Right lobe of liver (tissue), 6 donors: ENCODE results near the gene CACNA1B. TPM values are rescaled to one million over a fixed set of nuclear protein-coding genes. Genes with fewer than 3 reads are reported as not detected.
"Not testable (repeated sequence)": the region's sequence is repeated elsewhere in the genome, so short reads cannot be mapped to it uniquely, and the experiment has no call there.

Source experiments
- ATAC-seq, 4 donors: fragments of 200-7000 bp; cut with Tn5 transposase; one replicate each; pipeline ENCODE4 v1.9.1; 2020; ENCODE audit warnings: mild to moderate bottlenecking in 4 of 4, moderate library complexity in 4 of 4
- DNase-seq, 3 donors: peaks; one replicate each; pipeline ENCODE4 v3.0.0-alpha.2; 2020
- H3K27ac ChIP-seq, 3 donors: fragments of 200-600 bp; one replicate each; pipeline ENCODE4 v1.8.0; 2022
- H3K27me3 ChIP-seq, 2 donors: fragments of 200-600 bp; one replicate each; pipeline ENCODE4 v1.8.0; 2022
- H3K36me3 ChIP-seq, 4 donors: fragments of 200-600 bp; sonication (generic) in 1 of 4; one replicate each; pipeline versions ENCODE4 v1.5.1 to v1.8.0; 2017 to 2022; ENCODE audit warnings: control low read depth in 1 of 4
- H3K4me1 ChIP-seq, 4 donors: fragments of 200-600 bp; sonication (generic) in 1 of 4; one replicate each; pipeline versions ENCODE4 v1.5.1 to v1.8.0; 2017 to 2022; ENCODE audit warnings: control low read depth in 1 of 4
- H3K4me3 ChIP-seq, 3 donors: fragments of 200-600 bp; one replicate each; pipeline ENCODE4 v1.8.0; 2022
- H3K9me3 ChIP-seq, 4 donors: fragments of 200-600 bp; sonication (generic) in 1 of 4; one replicate each; pipeline versions ENCODE4 v1.5.1 to v1.8.0; 2017 to 2022; ENCODE audit warnings: control low read depth in 1 of 4
- CTCF ChIP-seq, 4 donors: fragments of 200-600 bp in 3 of 4; fragments of 450-650 bp in 1 of 4; IDR thresholded peaks; one replicate each; pipeline versions ENCODE4 v1.5.1 to v1.8.0; 2016 to 2022; ENCODE audit warnings: antibody characterized with exemption in 4 of 4, mild to moderate bottlenecking in 2 of 4
- POLR2A ChIP-seq: fragments of 450-650 bp; IDR thresholded peaks from one replicate; pipeline ENCODE4 v1.6.1; 2017; ENCODE audit warnings: antibody characterized with exemption, mild to moderate bottlenecking
- WGBS: methylation state at CpG from one replicate; pipeline ENCODE4 v1.1.6; 2018; ENCODE audit warnings: low coverage, low lambda C conversion rate; ENCODE audit not compliant: insufficient coverage; ENCODE audit errors: missing lambda C conversion rate; 5-methylcytosine and 5-hydroxymethylcytosine counted together
- intact Hi-C, 2 donors: fragments of 100-400 bp; cut with DNase I; formaldehyde crosslinking; loops; one replicate each; pipeline versions ENCODE4 v1.11.2 to v1.14.1; 2022
- total RNA-seq, 6 experiments: library from RNA; depleted of rRNA in 2 of 6; stranded (reverse); fragments of >200 nt in 2 of 6; fragmentation: NEBNext Ultra II Directional in 3 of 6; extraction: Animal tissue kit (Norgen Biotek cat#: 25700) in 3 of 6; gene quantifications; one replicate each; pipeline versions ENCODE4 v1.1.0 to v1.2.4, GENCODE V29; 2016 to 2023
- donor health status: DM: no; HTN: yes; CAD: no.
- donor health status: DM: no; HTN: no; CAD: no.
- donor health status: DM: no; HTN: no; CAD: no.
- donor health status: DM: no; HTN: yes; CAD: no.
- donor health status: DM: no; HTN: yes; CAD: no.

CACNA1B gene
- total RNA-seq, 6 experiments from 2014 or later, result not detected

- no peaks in the 10 kb centered on the region for H3K4me1 ChIP-seq
- WGBS, result 55% methylated on average over 3 of the region's 4 CpGs
- no peak overlapping the region for H3K4me3 ChIP-seq
- no peak overlapping the region for H3K27ac ChIP-seq
- no peak for ATAC-seq
- H3K36me3 ChIP-seq, result no peaks in the 10 kb centered on the region
- no peak for DNase-seq
- no peaks in the 10 kb centered on the region for H3K27me3 ChIP-seq
- intact Hi-C loops, result loop anchor here in 1 of 2 donors (10.0 kb wide), 1 partner anchor 61 kb away; no protein-coding TSS in a partner anchor
- H3K9me3 ChIP-seq, result peaks cover 0 to 11% (median 0%) of the 10 kb centered on the region in 4 donors
- TF ChIP-seq POLR2A, result no peak
Observed at GRCh38 chr9:138085568-138085967, 208.0 kb downstream of the CACNA1B start.

GRCh38 chr9:138092057-138092456, 214.5 kb downstream of the CACNA1B start:
- DNase-seq, H3K27me3 ChIP-seq, H3K27ac ChIP-seq, ATAC-seq, H3K4me3 ChIP-seq, H3K36me3 ChIP-seq, H3K9me3 ChIP-seq, intact Hi-C loops, H3K4me1 ChIP-seq: not testable (repeated sequence)
- WGBS, result 65% methylated on average over 2 of the region's 4 CpGs

GRCh38 chr9:138094028-138094427, 216.4 kb downstream of the CACNA1B start:
- Histone ChIP-seq H3K27ac (no peak overlapping the region), H3K4me3 (no peak overlapping the region), H3K36me3 (no peaks in the 10 kb centered on the region), H3K4me1 (no peaks in the 10 kb centered on the region), H3K9me3 (no peaks in the 10 kb centered on the region), H3K27me3 (no peaks in the 10 kb centered on the region)
- no peak for DNase-seq
- 78% methylated on average over 5 of the region's 5 CpGs for WGBS
- intact Hi-C loops, result no loop called here
- no peak for ATAC-seq
- TF ChIP-seq POLR2A (no peak), CTCF (IDR thresholded peaks at IDR 0.05) (no peak)

DNA sequence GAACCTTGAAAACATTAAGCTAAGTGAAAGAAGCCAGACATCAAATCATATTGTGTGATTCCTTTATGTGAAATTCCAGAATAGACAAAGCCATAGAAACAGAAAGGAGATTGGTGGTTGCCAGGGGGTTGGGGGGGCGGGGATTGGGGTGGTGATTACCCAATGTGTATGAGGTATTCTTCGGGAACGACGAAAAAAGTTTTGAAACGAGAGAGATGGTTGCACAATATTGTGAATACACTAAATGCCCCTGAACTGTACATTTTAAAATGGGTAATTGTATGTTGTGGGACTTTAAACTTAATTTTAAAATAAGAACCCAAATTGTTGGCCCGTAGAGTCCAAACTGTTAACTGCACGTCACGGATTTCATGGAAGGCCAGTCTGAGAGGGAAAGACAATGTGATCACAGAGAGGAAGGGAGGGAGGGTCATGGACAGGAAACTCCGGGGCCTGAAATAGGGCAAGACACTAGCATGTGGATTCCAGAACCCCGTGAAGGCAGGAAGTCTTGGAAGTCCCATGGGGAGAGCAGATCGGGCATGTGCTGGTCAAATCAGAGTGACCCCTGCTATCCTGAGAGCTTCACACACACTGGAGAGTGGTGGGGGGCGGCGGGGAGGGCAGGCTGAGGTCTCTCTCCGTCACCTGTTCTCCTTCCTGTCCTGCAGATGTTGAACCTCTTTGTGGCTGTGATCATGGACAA, 218.4 kb downstream of the CACNA1B start:
- Histone ChIP-seq H3K27me3 (no peaks in the 10 kb centered on the region), H3K36me3 (no peaks in the 10 kb centered on the region), H3K4me3 (no peak overlapping the region), H3K4me1 (no peaks in the 10 kb centered on the region), H3K27ac (no peak overlapping the region), H3K9me3 (no peaks in the 10 kb centered on the region)
- WGBS, result 52% methylated on average over 12 of the region's 14 CpGs
- ATAC-seq (no peak), DNase-seq (peak in 1 of 3 donors; percentile 33)
- intact Hi-C loops, result no loop called here
- no peak for TF ChIP-seq POLR2A
- no peak for TF ChIP-seq CTCF (IDR thresholded peaks at IDR 0.05)

DNA sequence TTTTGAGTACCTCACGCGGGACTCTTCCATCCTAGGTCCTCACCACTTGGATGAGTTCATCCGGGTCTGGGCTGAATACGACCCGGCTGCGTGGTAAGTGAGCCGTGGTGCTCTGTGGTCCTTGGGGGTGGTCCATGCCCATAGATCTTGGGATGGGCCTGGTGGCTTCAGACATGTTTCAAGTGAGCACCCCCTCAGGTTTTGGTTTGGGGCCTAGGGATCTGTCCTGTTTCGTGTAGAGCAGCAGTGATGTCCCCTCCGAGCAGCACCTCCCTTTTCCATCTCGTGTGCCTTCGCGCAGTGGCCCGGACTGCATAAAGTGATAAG, 218.9 kb downstream of the CACNA1B start:
- ATAC-seq, result no peak
- Histone ChIP-seq H3K27ac (no peak overlapping the region), H3K4me3 (no peak overlapping the region), H3K27me3 (no peaks in the 10 kb centered on the region), H3K4me1 (no peaks in the 10 kb centered on the region), H3K9me3 (no peaks in the 10 kb centered on the region), H3K36me3 (no peaks in the 10 kb centered on the region)
- intact Hi-C loops, result no loop called here
- DNase-seq, result peak in 1 of 3 donors; percentile 27
- no peak for TF ChIP-seq CTCF (IDR thresholded peaks at IDR 0.05)
- no peak for TF ChIP-seq POLR2A
- WGBS, result 83% methylated on average over 2 of the region's 13 CpGs
